ENCODE data around the gene CEP164. TPM values are rescaled to one million over a fixed set of nuclear protein-coding genes. Genes with fewer than 3 reads are reported as not detected.

Gene CEP164
- total and polyA plus RNA-seq, 4 experiments from 2014 or later, result 12.7 to 42.5 (median 33.2) TPM

- peak overlapping the region in 1 of 7 donors; percentile 68 for H3K27ac Mint-ChIP-seq
- Histone ChIP-seq H3K9me3 (ENCODE audit: control insufficient read depth in 1 of 2, low read length in 2 of 2) (no peaks in the 10 kb centered on the region), H3K27me3 (ENCODE audit: insufficient read depth, low read length) (no peaks in the 10 kb centered on the region), H3K4me1 (ENCODE audit: insufficient read depth, low read length) (no peaks in the 10 kb centered on the region), H3K4me3 (ENCODE audit: low read length in 2 of 2) (no peak overlapping the region), H3K27ac (ENCODE audit: low read depth, low read length) (no peak overlapping the region), H3K36me3 (ENCODE audit: insufficient read depth, low read length) (peaks cover 23% of the 10 kb centered on the region)
- peaks cover 56 to 67% of the 10 kb centered on the region in 2 donors for H3K36me3 Mint-ChIP-seq
- POLR2A ChIA-PET (ENCODE audit: partially characterized antibody), result no interaction called here
- DNase-seq, result no peak
- no peaks in the 10 kb centered on the region for H3K27me3 Mint-ChIP-seq
- intact Hi-C loops (cut with micrococcal nuclease), result no loop called here
- no peaks in the 10 kb centered on the region for H3K9me3 Mint-ChIP-seq
- H3K4me1 Mint-ChIP-seq, result peaks cover 0 to 3% (median 1%) of the 10 kb centered on the region in 4 donors
- H3K4me3 Mint-ChIP-seq, result no peak overlapping the region
- CTCF ChIA-PET (ENCODE audit: partially characterized antibody), result interaction anchor here (0.7 to 0.8 kb wide), 2 partner anchors 9 to 11 kb away, joined by 3 read pairs; no protein-coding TSS in a partner anchor
Observed at GRCh38 chr11:117356126-117356890, 28.7 kb downstream of the CEP164 start.

GRCh38 chr11:117361432-117361831 lies 33.8 kb downstream of the CEP164 start:
- peaks cover 23% of the 10 kb centered on the region for H3K36me3 ChIP-seq (ENCODE audit: insufficient read depth, low read length)
- Mint-ChIP-seq H3K27ac (no peak overlapping the region), H3K36me3 (peaks cover 62 to 65% of the 10 kb centered on the region in 2 donors), H3K4me3 (no peak overlapping the region), H3K4me1 (peaks cover 0 to 2% (median 0%) of the 10 kb centered on the region in 4 donors), H3K9me3 (no peaks in the 10 kb centered on the region), H3K27me3 (no peaks in the 10 kb centered on the region)
- CTCF ChIA-PET (ENCODE audit: partially characterized antibody), result no interaction called here
- H3K27me3 ChIP-seq (ENCODE audit: insufficient read depth, low read length), result no peaks in the 10 kb centered on the region
- no peak for DNase-seq
- no peaks in the 10 kb centered on the region for H3K9me3 ChIP-seq (ENCODE audit: control insufficient read depth in 1 of 2, low read length in 2 of 2)
- H3K4me1 ChIP-seq (ENCODE audit: insufficient read depth, low read length), result no peaks in the 10 kb centered on the region
- POLR2A ChIA-PET (ENCODE audit: partially characterized antibody), result interaction anchor here (0.7 kb wide), 1 partner anchor 118 kb away, joined by 3 read pairs; no protein-coding TSS in a partner anchor
- H3K4me3 ChIP-seq (ENCODE audit: low read length in 2 of 2), result no peak overlapping the region
- intact Hi-C loops (cut with micrococcal nuclease), result no loop called here
- no peak overlapping the region for H3K27ac ChIP-seq (ENCODE audit: low read depth, low read length)

- Mint-ChIP-seq H3K9me3 (no peaks in the 10 kb centered on the region), H3K36me3 (peaks cover 65 to 67% of the 10 kb centered on the region in 2 donors), H3K27me3 (no peaks in the 10 kb centered on the region), H3K4me1 (no peaks in the 10 kb centered on the region), H3K4me3 (no peak overlapping the region), H3K27ac (peak overlapping the region in 1 of 7 donors; percentile 65)
- Histone ChIP-seq H3K36me3 (ENCODE audit: insufficient read depth, low read length) (peaks cover 24% of the 10 kb centered on the region), H3K27ac (ENCODE audit: low read depth, low read length) (no peak overlapping the region), H3K4me1 (ENCODE audit: insufficient read depth, low read length) (no peaks in the 10 kb centered on the region), H3K9me3 (ENCODE audit: control insufficient read depth in 1 of 2, low read length in 2 of 2) (no peaks in the 10 kb centered on the region), H3K27me3 (ENCODE audit: insufficient read depth, low read length) (no peaks in the 10 kb centered on the region), H3K4me3 (ENCODE audit: low read length in 2 of 2) (no peak overlapping the region)
- intact Hi-C loops (cut with micrococcal nuclease), result no loop called here
- ChIA-PET POLR2A (ENCODE audit: partially characterized antibody) (no interaction called here), CTCF (ENCODE audit: partially characterized antibody) (interaction anchor here (1.3 kb wide), 1 partner anchor 140 kb away, joined by 3 read pairs; no protein-coding TSS in a partner anchor)
- no peak for DNase-seq
Observed at GRCh38 chr11:117366248-117366647, 38.6 kb downstream of the CEP164 start.

- no peaks in the 10 kb centered on the region for H3K4me1 ChIP-seq (ENCODE audit: insufficient read depth, low read length)
- no peaks in the 10 kb centered on the region for H3K27me3 Mint-ChIP-seq
- no peaks in the 10 kb centered on the region for H3K9me3 Mint-ChIP-seq
- ChIA-PET CTCF (ENCODE audit: partially characterized antibody) (interaction anchor here (1.3 kb wide), 1 partner anchor 140 kb away, joined by 3 read pairs; no protein-coding TSS in a partner anchor), POLR2A (ENCODE audit: partially characterized antibody) (no interaction called here)
- no peak overlapping the region for H3K27ac ChIP-seq (ENCODE audit: low read depth, low read length)
- H3K9me3 ChIP-seq (ENCODE audit: control insufficient read depth in 1 of 2, low read length in 2 of 2), result no peaks in the 10 kb centered on the region
- H3K4me3 ChIP-seq (ENCODE audit: low read length in 2 of 2), result no peak overlapping the region
- intact Hi-C loops (cut with micrococcal nuclease), result no loop called here
- H3K4me3 Mint-ChIP-seq, result no peak overlapping the region
- peaks cover 63 to 65% of the 10 kb centered on the region in 2 donors for H3K36me3 Mint-ChIP-seq
- peaks cover 22% of the 10 kb centered on the region for H3K36me3 ChIP-seq (ENCODE audit: insufficient read depth, low read length)
- no peaks in the 10 kb centered on the region for H3K27me3 ChIP-seq (ENCODE audit: insufficient read depth, low read length)
- H3K27ac Mint-ChIP-seq, result no peak overlapping the region
- DNase-seq, result no peak
- H3K4me1 Mint-ChIP-seq, result no peaks in the 10 kb centered on the region
Observed at GRCh38 chr11:117366875-117367274, 39.2 kb downstream of the CEP164 start.

GRCh38 chr11:117369534-117369933 lies 41.9 kb downstream of the CEP164 start:
- Mint-ChIP-seq H3K27ac (no peak overlapping the region), H3K36me3 (peaks cover 60 to 61% of the 10 kb centered on the region in 2 donors), H3K27me3 (no peaks in the 10 kb centered on the region), H3K4me1 (no peaks in the 10 kb centered on the region), H3K4me3 (no peak overlapping the region), H3K9me3 (no peaks in the 10 kb centered on the region)
- DNase-seq, result no peak
- Histone ChIP-seq H3K4me3 (ENCODE audit: low read length in 2 of 2) (no peak overlapping the region), H3K4me1 (ENCODE audit: insufficient read depth, low read length) (no peaks in the 10 kb centered on the region), H3K27me3 (ENCODE audit: insufficient read depth, low read length) (no peaks in the 10 kb centered on the region), H3K27ac (ENCODE audit: low read depth, low read length) (no peak overlapping the region), H3K9me3 (ENCODE audit: control insufficient read depth in 1 of 2, low read length in 2 of 2) (no peaks in the 10 kb centered on the region), H3K36me3 (ENCODE audit: insufficient read depth, low read length) (peaks cover 22% of the 10 kb centered on the region)
- intact Hi-C loops (cut with micrococcal nuclease), result no loop called here
- ChIA-PET CTCF (ENCODE audit: partially characterized antibody) (no interaction called here), POLR2A (ENCODE audit: partially characterized antibody) (no interaction called here)

GRCh38 chr11:117371453-117371852 lies 43.8 kb downstream of the CEP164 start:
- no peak overlapping the region for H3K27ac Mint-ChIP-seq
- intact Hi-C loops (cut with micrococcal nuclease), result no loop called here
- CTCF ChIA-PET (ENCODE audit: partially characterized antibody), result no interaction called here
- Histone ChIP-seq H3K4me1 (ENCODE audit: insufficient read depth, low read length) (no peaks in the 10 kb centered on the region), H3K4me3 (ENCODE audit: low read length in 2 of 2) (no peak overlapping the region), H3K27ac (ENCODE audit: low read depth, low read length) (no peak overlapping the region), H3K36me3 (ENCODE audit: insufficient read depth, low read length) (peaks cover 19% of the 10 kb centered on the region), H3K9me3 (ENCODE audit: control insufficient read depth in 1 of 2, low read length in 2 of 2) (no peaks in the 10 kb centered on the region), H3K27me3 (ENCODE audit: insufficient read depth, low read length) (no peaks in the 10 kb centered on the region)
- no peaks in the 10 kb centered on the region for H3K4me1 Mint-ChIP-seq
- POLR2A ChIA-PET (ENCODE audit: partially characterized antibody), result no interaction called here
- peaks cover 65 to 69% of the 10 kb centered on the region in 2 donors for H3K36me3 Mint-ChIP-seq
- no peak for DNase-seq
- no peak overlapping the region for H3K4me3 Mint-ChIP-seq
- no peaks in the 10 kb centered on the region for H3K9me3 Mint-ChIP-seq
- no peaks in the 10 kb centered on the region for H3K27me3 Mint-ChIP-seq

GRCh38 chr11:117374316-117375055 lies 46.8 kb downstream of the CEP164 start:
- H3K36me3 ChIP-seq (ENCODE audit: insufficient read depth, low read length), result peaks cover 19% of the 10 kb centered on the region
- H3K27ac Mint-ChIP-seq, result peak overlapping the region in 1 of 7 donors; percentile 25

More at GRCh38 chr11:117374316-117375055, 46.8 kb downstream of the CEP164 start:
- Mint-ChIP-seq H3K4me3 (no peak overlapping the region), H3K9me3 (no peaks in the 10 kb centered on the region), H3K4me1 (no peaks in the 10 kb centered on the region), H3K27me3 (no peaks in the 10 kb centered on the region), H3K36me3 (peaks cover 69 to 72% of the 10 kb centered on the region in 2 donors)
- Histone ChIP-seq H3K4me1 (ENCODE audit: insufficient read depth, low read length) (no peaks in the 10 kb centered on the region), H3K27ac (ENCODE audit: low read depth, low read length) (no peak overlapping the region), H3K27me3 (ENCODE audit: insufficient read depth, low read length) (no peaks in the 10 kb centered on the region), H3K9me3 (ENCODE audit: control insufficient read depth in 1 of 2, low read length in 2 of 2) (no peaks in the 10 kb centered on the region), H3K4me3 (ENCODE audit: low read length in 2 of 2) (no peak overlapping the region)
- ChIA-PET CTCF (ENCODE audit: partially characterized antibody) (interaction anchor here (0.6 kb wide), 1 partner anchor 50 kb away, joined by 3 read pairs; no protein-coding TSS in a partner anchor), POLR2A (ENCODE audit: partially characterized antibody) (no interaction called here)
- DNase-seq, result no peak
- intact Hi-C loops (cut with micrococcal nuclease), result no loop called here

Data from CD4-positive, alpha-beta memory T cell (primary cell).